NCI-H748 (cell line): ENCODE data around the gene TNRC6A.
"Not testable (repeated sequence)": the region's sequence is repeated elsewhere in the genome, so short reads cannot be mapped to it uniquely, and the experiment has no call there.

Experiments used
- DNase-seq: peaks from one replicate; lab custom pipeline; 2025; ENCODE audit not compliant: unreplicated experiment; lab: John Stamatoyannopoulos, UW

TNRC6A gene

GRCh38 chr16:24723663-24724062, 5.8 kb upstream of the TNRC6A start:
- DNase-seq = no peak

GRCh38 chr16:24728011-24728410, 1.4 kb upstream of the TNRC6A start:
- DNase-seq = no peak

- DNase-seq = peak; percentile 11
These were observed 584 bp upstream of the TNRC6A start for GRCh38 chr16:24728891-24729242.

- peak; percentile 56 for DNase-seq
These were observed 732 bp downstream of the TNRC6A start for GRCh38 chr16:24729951-24730815.

- no peak for DNase-seq
These were observed 1.5 kb downstream of the TNRC6A start for GRCh38 chr16:24730914-24731313.

GRCh38 chr16:24731722-24732419, 2.4 kb downstream of the TNRC6A start:
- no peak for DNase-seq

- DNase-seq = no peak
These were observed 4.9 kb downstream of the TNRC6A start for GRCh38 chr16:24734382-24734781.

GRCh38 chr16:24736758-24737157, 7.3 kb downstream of the TNRC6A start:
- DNase-seq = no peak

- DNase-seq = no peak
These were observed 8.0 kb downstream of the TNRC6A start for GRCh38 chr16:24737391-24737871.

- DNase-seq = no peak
These were observed 8.6 kb downstream of the TNRC6A start for GRCh38 chr16:24737916-24738594.

GRCh38 chr16:24738895-24739294, 9.4 kb downstream of the TNRC6A start:
- no peak for DNase-seq

- no peak for DNase-seq
These were observed 12.4 kb downstream of the TNRC6A start for GRCh38 chr16:24741862-24742261.

- not testable (repeated sequence) for DNase-seq
These were observed 13.2 kb downstream of the TNRC6A start for GRCh38 chr16:24742610-24743009.

GRCh38 chr16:24745391-24745790, 15.9 kb downstream of the TNRC6A start:
- no peak for DNase-seq

- no peak for DNase-seq
These were observed 16.3 kb downstream of the TNRC6A start for GRCh38 chr16:24745791-24746190.

GRCh38 chr16:24747441-24747840, 18.0 kb downstream of the TNRC6A start:
- no peak for DNase-seq

- no peak for DNase-seq
These were observed 18.8 kb downstream of the TNRC6A start for GRCh38 chr16:24748242-24748641.

- no peak for DNase-seq
These were observed 19.9 kb downstream of the TNRC6A start for GRCh38 chr16:24749310-24749709.

- not testable (repeated sequence) for DNase-seq
These were observed 20.4 kb downstream of the TNRC6A start for GRCh38 chr16:24749872-24750271.

GRCh38 chr16:24753000-24753399, 23.5 kb downstream of the TNRC6A start:
- DNase-seq = no peak

- no peak for DNase-seq
These were observed 24.0 kb downstream of the TNRC6A start for GRCh38 chr16:24753437-24753836.

GRCh38 chr16:24754543-24754942, 25.1 kb downstream of the TNRC6A start:
- DNase-seq = no peak
